ENCODE measurements around the gene GPRC5A.

Gene GPRC5A

DNA sequence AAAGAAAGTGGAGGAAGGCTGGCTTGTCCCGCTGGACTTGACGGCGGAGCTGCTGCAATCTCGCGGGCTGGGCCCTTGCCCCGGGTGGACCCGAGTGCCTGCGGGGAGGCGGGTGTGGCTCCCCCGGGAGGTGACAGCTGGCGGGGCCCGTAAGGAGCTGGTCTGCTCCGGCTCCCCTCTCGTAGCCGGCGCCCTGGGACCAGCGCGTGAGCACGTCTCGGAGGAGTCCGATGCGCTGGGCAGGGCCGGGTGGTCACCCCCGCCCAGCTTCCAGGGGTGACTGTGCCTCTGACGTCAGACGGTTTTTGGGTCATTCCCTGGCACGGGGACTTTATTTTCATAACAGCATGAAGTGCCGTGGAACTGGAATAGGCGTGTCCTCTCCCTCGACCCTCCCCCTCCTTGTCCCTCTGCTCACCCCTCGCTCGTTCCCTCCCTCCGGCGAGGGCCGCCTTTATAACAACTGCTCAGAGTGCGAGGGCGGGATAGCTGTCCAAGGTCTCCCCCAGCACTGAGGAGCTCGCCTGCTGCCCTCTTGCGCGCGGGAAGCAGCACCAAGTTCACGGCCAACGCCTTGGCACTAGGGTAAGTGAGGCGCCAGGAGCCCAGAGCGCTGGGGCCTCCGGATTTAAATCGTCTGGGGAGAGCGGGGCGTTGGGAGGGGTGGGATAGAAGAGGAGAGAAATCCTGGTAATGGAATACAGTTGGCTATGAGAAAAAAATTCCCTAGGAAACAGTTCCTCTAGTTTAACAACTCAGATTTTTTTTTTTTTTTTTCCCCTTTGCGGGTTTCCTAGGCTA lies at the start of gene GPRC5A (continued):
- TF ChIP-seq, protein P1, sequence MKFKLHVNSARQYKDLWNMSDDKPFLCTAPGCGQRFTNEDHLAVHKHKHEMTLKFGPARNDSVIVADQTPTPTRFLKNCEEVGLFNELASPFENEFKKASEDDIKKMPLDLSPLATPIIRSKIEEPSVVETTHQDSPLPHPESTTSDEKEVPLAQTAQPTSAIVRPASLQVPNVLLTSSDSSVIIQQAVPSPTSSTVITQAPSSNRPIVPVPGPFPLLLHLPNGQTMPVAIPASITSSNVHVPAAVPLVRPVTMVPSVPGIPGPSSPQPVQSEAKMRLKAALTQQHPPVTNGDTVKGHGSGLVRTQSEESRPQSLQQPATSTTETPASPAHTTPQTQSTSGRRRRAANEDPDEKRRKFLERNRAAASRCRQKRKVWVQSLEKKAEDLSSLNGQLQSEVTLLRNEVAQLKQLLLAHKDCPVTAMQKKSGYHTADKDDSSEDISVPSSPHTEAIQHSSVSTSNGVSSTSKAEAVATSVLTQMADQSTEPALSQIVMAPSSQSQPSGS (tag by site-specific recombination; IDR thresholded peaks at IDR 0.05; ENCODE audit: low read depth) = peak; percentile 88
- peak; percentile 60 for TF ChIP-seq EGR2 (tag by site-specific recombination; IDR thresholded peaks at IDR 0.05; ENCODE audit: low read depth)
- peak; percentile 90 for TF ChIP-seq ZNF423 (tag by site-specific recombination; IDR thresholded peaks at IDR 0.05)
- TF ChIP-seq ZNF776 (tag by site-specific recombination; IDR thresholded peaks at IDR 0.05; ENCODE audit: borderline replicate concordance) = no peak
- peak; percentile 96 for TF ChIP-seq ZNF600 (tag by site-specific recombination; IDR thresholded peaks at IDR 0.05)
- TF ChIP-seq ZNF202 (tag by site-specific recombination; IDR thresholded peaks at IDR 0.05; ENCODE audit: borderline replicate concordance) = no peak
- TF ChIP-seq REPIN1 (tag by site-specific recombination; IDR thresholded peaks at IDR 0.05; ENCODE audit: low read depth) = no peak
- TF ChIP-seq, protein P2, sequence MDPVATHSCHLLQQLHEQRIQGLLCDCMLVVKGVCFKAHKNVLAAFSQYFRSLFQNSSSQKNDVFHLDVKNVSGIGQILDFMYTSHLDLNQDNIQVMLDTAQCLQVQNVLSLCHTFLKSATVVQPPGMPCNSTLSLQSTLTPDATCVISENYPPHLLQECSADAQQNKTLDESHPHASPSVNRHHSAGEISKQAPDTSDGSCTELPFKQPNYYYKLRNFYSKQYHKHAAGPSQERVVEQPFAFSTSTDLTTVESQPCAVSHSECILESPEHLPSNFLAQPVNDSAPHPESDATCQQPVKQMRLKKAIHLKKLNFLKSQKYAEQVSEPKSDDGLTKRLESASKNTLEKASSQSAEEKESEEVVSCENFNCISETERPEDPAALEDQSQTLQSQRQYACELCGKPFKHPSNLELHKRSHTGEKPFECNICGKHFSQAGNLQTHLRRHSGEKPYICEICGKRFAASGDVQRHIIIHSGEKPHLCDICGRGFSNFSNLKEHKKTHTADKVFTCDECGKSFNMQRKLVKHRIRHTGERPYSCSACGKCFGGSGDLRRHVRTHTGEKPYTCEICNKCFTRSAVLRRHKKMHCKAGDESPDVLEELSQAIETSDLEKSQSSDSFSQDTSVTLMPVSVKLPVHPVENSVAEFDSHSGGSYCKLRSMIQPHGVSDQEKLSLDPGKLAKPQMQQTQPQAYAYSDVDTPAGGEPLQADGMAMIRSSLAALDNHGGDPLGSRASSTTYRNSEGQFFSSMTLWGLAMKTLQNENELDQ (tag by site-specific recombination; IDR thresholded peaks at IDR 0.05; ENCODE audit: low read depth) = no peak
- TF ChIP-seq ZNF221 (tag by site-specific recombination; IDR thresholded peaks at IDR 0.05; ENCODE audit: borderline replicate concordance) = no peak; the same call in 1 of the 2 replicates
- TF ChIP-seq ZBTB1 (tag by site-specific recombination; IDR thresholded peaks at IDR 0.05) = no peak
- TF ChIP-seq ZNF664 (tag by site-specific recombination; IDR thresholded peaks at IDR 0.05) = no peak
- TF ChIP-seq, protein P3, sequence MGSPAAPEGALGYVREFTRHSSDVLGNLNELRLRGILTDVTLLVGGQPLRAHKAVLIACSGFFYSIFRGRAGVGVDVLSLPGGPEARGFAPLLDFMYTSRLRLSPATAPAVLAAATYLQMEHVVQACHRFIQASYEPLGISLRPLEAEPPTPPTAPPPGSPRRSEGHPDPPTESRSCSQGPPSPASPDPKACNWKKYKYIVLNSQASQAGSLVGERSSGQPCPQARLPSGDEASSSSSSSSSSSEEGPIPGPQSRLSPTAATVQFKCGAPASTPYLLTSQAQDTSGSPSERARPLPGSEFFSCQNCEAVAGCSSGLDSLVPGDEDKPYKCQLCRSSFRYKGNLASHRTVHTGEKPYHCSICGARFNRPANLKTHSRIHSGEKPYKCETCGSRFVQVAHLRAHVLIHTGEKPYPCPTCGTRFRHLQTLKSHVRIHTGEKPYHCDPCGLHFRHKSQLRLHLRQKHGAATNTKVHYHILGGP (tag by site-specific recombination; IDR thresholded peaks at IDR 0.05) = no peak
- TF ChIP-seq ZNF571 (tag by site-specific recombination; IDR thresholded peaks at IDR 0.05) = no peak
- TF ChIP-seq ZNF792 (tag by site-specific recombination; IDR thresholded peaks at IDR 0.05) = 0 out of 2 replicates have a peak, but pooled peaks have one; percentile 27
- no peak for TF ChIP-seq YY2 (tag by site-specific recombination; IDR thresholded peaks at IDR 0.05)
- TF ChIP-seq ZNF560 (tag by site-specific recombination; IDR thresholded peaks at IDR 0.05; ENCODE audit: borderline replicate concordance) = no peak
- TF ChIP-seq ZNF830 (tag by site-specific recombination; IDR thresholded peaks at IDR 0.05; ENCODE audit: low read depth) = no peak
- TF ChIP-seq SALL2 (tag by site-specific recombination; IDR thresholded peaks at IDR 0.05; ENCODE audit: borderline replicate concordance) = no peak
- TF ChIP-seq ZNF621 (tag by site-specific recombination; IDR thresholded peaks at IDR 0.05) = no peak
- TF ChIP-seq ZNF626 (tag by site-specific recombination; IDR thresholded peaks at IDR 0.05) = no peak
- TF ChIP-seq KLF10 (tag by site-specific recombination; IDR thresholded peaks at IDR 0.05) = peak; percentile 67
- TF ChIP-seq ZNF23 (tag by site-specific recombination; IDR thresholded peaks at IDR 0.05; ENCODE audit: borderline replicate concordance) = no peak
- TF ChIP-seq, protein P4, sequence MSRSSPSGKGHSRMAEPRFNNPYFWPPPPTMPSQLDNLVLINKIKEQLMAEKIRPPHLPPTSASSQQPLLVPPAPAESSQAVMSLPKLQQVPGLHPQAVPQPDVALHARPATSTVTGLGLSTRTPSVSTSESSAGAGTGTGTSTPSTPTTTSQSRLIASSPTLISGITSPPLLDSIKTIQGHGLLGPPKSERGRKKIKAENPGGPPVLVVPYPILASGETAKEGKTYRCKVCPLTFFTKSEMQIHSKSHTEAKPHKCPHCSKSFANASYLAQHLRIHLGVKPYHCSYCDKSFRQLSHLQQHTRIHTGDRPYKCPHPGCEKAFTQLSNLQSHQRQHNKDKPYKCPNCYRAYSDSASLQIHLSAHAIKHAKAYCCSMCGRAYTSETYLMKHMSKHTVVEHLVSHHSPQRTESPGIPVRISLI (tag by site-specific recombination; IDR thresholded peaks at IDR 0.05) = peak; percentile 50; the same call in 1 of the 2 replicates
- TF ChIP-seq ZNF549 (tag by site-specific recombination; IDR thresholded peaks at IDR 0.05) = no peak
- no peak for TF ChIP-seq ZNF670 (tag by site-specific recombination; IDR thresholded peaks at IDR 0.05; ENCODE audit: low read depth)
- peak; percentile 57; the same call in 1 of the 2 replicates for TF ChIP-seq IKZF3 (tag by site-specific recombination; IDR thresholded peaks at IDR 0.05)
- peak; percentile 90 for TF ChIP-seq ZBTB20 (tag by site-specific recombination; IDR thresholded peaks at IDR 0.05)
- TF ChIP-seq, protein P5, sequence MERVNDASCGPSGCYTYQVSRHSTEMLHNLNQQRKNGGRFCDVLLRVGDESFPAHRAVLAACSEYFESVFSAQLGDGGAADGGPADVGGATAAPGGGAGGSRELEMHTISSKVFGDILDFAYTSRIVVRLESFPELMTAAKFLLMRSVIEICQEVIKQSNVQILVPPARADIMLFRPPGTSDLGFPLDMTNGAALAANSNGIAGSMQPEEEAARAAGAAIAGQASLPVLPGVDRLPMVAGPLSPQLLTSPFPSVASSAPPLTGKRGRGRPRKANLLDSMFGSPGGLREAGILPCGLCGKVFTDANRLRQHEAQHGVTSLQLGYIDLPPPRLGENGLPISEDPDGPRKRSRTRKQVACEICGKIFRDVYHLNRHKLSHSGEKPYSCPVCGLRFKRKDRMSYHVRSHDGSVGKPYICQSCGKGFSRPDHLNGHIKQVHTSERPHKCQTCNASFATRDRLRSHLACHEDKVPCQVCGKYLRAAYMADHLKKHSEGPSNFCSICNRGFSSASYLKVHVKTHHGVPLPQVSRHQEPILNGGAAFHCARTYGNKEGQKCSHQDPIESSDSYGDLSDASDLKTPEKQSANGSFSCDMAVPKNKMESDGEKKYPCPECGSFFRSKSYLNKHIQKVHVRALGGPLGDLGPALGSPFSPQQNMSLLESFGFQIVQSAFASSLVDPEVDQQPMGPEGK (tag by site-specific recombination; IDR thresholded peaks at IDR 0.05) = peak; percentile 96
- no peak for TF ChIP-seq ZNF707 (tag by site-specific recombination; IDR thresholded peaks at IDR 0.05)
- no peak for TF ChIP-seq TCF7L2 (IDR thresholded peaks at IDR 0.05; ENCODE audit: borderline replicate concordance, low read depth, low read length)
- 0 out of 2 replicates have a peak, but pooled peaks have one; percentile 49 for TF ChIP-seq ZNF239 (tag by site-specific recombination; IDR thresholded peaks at IDR 0.05)
- TF ChIP-seq ZBTB17 (tag by site-specific recombination; IDR thresholded peaks at IDR 0.05) = peak; percentile 96; the same call in 1 of the 2 replicates

All from HEK293 (cell line).